PFSK-1 (cell line): ENCODE data around the gene KLF6.

ENCODE experiments used
- TAF1 ChIP-seq: IDR thresholded peaks from 2 replicates; pipeline ENCODE4 v1.6.1; 2012; ENCODE audit warnings: low read length, control low read depth, borderline replicate concordance; ENCODE audit not compliant: insufficient read depth
- TF ChIP-seq, protein P1 (sequence below), 2 experiments: IDR thresholded peaks; 2 replicates each; pipeline versions ENCODE4 v1.6.1 to v1.8.0; 2011 to 2012; ENCODE audit warnings: low read depth in 2 of 2, low read length in 2 of 2, control low read depth in 1 of 2, inconsistent platforms in 1 of 2, mild to moderate bottlenecking in 1 of 2, moderate library complexity in 1 of 2; ENCODE audit not compliant: insufficient read depth in 1 of 2

DNA sequence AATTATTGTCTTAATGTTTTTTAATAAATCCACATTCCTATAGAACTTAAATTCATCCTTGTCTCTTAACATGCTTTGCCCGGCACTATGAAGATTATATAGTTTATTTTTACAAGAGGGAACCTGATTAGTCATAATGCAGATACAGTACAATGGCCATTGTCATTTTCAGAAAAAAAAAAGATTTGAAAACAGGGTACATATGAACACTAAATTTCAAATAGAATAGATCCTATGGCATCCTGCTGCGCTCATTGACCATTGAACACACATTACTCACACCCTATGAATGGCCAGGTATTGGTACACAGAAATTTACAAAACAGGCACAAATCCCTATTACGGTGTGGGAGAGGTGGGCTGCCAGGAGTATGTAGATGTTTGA is 2.0 kb upstream of the KLF6 start:
- TF ChIP-seq, protein P1, sequence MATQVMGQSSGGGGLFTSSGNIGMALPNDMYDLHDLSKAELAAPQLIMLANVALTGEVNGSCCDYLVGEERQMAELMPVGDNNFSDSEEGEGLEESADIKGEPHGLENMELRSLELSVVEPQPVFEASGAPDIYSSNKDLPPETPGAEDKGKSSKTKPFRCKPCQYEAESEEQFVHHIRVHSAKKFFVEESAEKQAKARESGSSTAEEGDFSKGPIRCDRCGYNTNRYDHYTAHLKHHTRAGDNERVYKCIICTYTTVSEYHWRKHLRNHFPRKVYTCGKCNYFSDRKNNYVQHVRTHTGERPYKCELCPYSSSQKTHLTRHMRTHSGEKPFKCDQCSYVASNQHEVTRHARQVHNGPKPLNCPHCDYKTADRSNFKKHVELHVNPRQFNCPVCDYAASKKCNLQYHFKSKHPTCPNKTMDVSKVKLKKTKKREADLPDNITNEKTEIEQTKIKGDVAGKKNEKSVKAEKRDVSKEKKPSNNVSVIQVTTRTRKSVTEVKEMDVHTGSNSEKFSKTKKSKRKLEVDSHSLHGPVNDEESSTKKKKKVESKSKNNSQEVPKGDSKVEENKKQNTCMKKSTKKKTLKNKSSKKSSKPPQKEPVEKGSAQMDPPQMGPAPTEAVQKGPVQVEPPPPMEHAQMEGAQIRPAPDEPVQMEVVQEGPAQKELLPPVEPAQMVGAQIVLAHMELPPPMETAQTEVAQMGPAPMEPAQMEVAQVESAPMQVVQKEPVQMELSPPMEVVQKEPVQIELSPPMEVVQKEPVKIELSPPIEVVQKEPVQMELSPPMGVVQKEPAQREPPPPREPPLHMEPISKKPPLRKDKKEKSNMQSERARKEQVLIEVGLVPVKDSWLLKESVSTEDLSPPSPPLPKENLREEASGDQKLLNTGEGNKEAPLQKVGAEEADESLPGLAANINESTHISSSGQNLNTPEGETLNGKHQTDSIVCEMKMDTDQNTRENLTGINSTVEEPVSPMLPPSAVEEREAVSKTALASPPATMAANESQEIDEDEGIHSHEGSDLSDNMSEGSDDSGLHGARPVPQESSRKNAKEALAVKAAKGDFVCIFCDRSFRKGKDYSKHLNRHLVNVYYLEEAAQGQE (IDR thresholded peaks at IDR 0.05; ENCODE audit: insufficient read depth in 1 of 2, low read depth in 2 of 2, low read length in 2 of 2) = no peak
- TF ChIP-seq TAF1 = no peak
